Naive B cell (primary cell): ENCODE data around the gene CCBE1. TPM values are rescaled to one million over a fixed set of nuclear protein-coding genes. Genes with fewer than 3 reads are reported as not detected.

Experiments
- ATAC-seq, 2 donors: fragments of 150-1000 bp; cut with Tn5 transposase; 2 replicates each; pipeline ENCODE4 v1.10.0; 2021; ENCODE audit warnings: low read depth in 2 of 2, mild to moderate bottlenecking in 2 of 2, moderate library complexity in 2 of 2
- DNase-seq: peaks from one replicate; pipeline ENCODE4 v3.0.0; 2022
- H3K27ac Mint-ChIP-seq, 6 donors: one replicate each; pipeline ENCODE4 v1.8.0; 2020 to 2022; ENCODE audit warnings: mild to moderate bottlenecking in 6 of 6, mixed read lengths in 6 of 6, moderate library complexity in 5 of 6, inconsistent platforms in 2 of 6
- H3K27me3 Mint-ChIP-seq, 3 donors: one replicate each; pipeline ENCODE4 v1.8.0; 2021 to 2022; ENCODE audit warnings: mixed read lengths in 3 of 3, mild to moderate bottlenecking in 1 of 3
- H3K36me3 Mint-ChIP-seq, 2 donors: one replicate each; pipeline ENCODE4 v1.8.0; 2020 to 2022; ENCODE audit warnings: mixed read lengths in 2 of 2, inconsistent platforms in 1 of 2, mild to moderate bottlenecking in 1 of 2
- H3K4me1 Mint-ChIP-seq, 3 donors: one replicate each; pipeline ENCODE4 v1.8.0; 2020 to 2022; ENCODE audit warnings: mixed read lengths in 3 of 3, inconsistent platforms in 1 of 3, mild to moderate bottlenecking in 1 of 3, moderate library complexity in 1 of 3
- H3K4me3 Mint-ChIP-seq, 8 donors: one replicate each; pipeline ENCODE4 v1.8.0; 2020 to 2022; ENCODE audit warnings: mild to moderate bottlenecking in 8 of 8, mixed read lengths in 8 of 8, moderate library complexity in 8 of 8, inconsistent platforms in 2 of 8
- H3K9me3 Mint-ChIP-seq, 7 donors: one replicate each; pipeline ENCODE4 v1.8.0; 2020 to 2022; ENCODE audit warnings: mixed read lengths in 7 of 7, mild to moderate bottlenecking in 5 of 7, inconsistent platforms in 2 of 7, moderate library complexity in 1 of 7
- polyA plus RNA-seq, 6 donors: library from polyadenylated mRNA; unstranded; fragments of 300-500 nt; fragmentation: Illumina TruSeq; gene quantifications; one replicate each; pipeline ENCODE4 v1.2.3, GENCODE V29; 2021; ENCODE audit warnings: low read depth in 6 of 6

CCBE1 gene
- polyA plus RNA-seq, 6 donors from 2014 or later, result not detected

- H3K9me3 Mint-ChIP-seq, result peaks cover 0 to 2% (median 0%) of the 10 kb centered on the region in 7 donors
- no peaks in the 10 kb centered on the region for H3K36me3 Mint-ChIP-seq
- H3K4me3 Mint-ChIP-seq, result no peak overlapping the region
- no peak overlapping the region for H3K27ac Mint-ChIP-seq
- DNase-seq (no peak), ATAC-seq (no peak)
- peaks cover 0 to 31% (median 7%) of the 10 kb centered on the region in 3 donors for H3K27me3 Mint-ChIP-seq
- no peaks in the 10 kb centered on the region for H3K4me1 Mint-ChIP-seq
Observed at GRCh38 chr18:59706499-59706898, 9.3 kb upstream of the CCBE1 start.

GRCh38 chr18:59705145-59705544 lies 7.9 kb upstream of the CCBE1 start:
- Mint-ChIP-seq H3K4me3 (no peak overlapping the region), H3K27ac (no peak overlapping the region), H3K36me3 (no peaks in the 10 kb centered on the region), H3K9me3 (peaks cover 0 to 2% (median 0%) of the 10 kb centered on the region in 7 donors), H3K4me1 (no peaks in the 10 kb centered on the region), H3K27me3 (peaks cover under 1 to 39% (median 11%) of the 10 kb centered on the region in 3 donors)
- DNase-seq (no peak), ATAC-seq (no peak)

GRCh38 chr18:59704146-59704545 lies 6.9 kb upstream of the CCBE1 start:
- peaks cover 0 to 2% (median 0%) of the 10 kb centered on the region in 7 donors for H3K9me3 Mint-ChIP-seq

GRCh38 chr18:59701272-59701671 lies 4.0 kb upstream of the CCBE1 start:
- Mint-ChIP-seq H3K27me3 (peaks cover 28 to 47% (median 29%) of the 10 kb centered on the region in 3 donors), H3K27ac (no peak overlapping the region), H3K4me3 (no peak overlapping the region), H3K4me1 (peaks cover 8 to 11% (median 8%) of the 10 kb centered on the region in 3 donors), H3K9me3 (peaks cover 0 to 2% (median 0%) of the 10 kb centered on the region in 7 donors), H3K36me3 (peaks cover 0 to 10% of the 10 kb centered on the region in 2 donors)
- ATAC-seq, result no peak
- no peak for DNase-seq

More at GRCh38 chr18:59704146-59704545, 6.9 kb upstream of the CCBE1 start:
- ATAC-seq, result no peak
- no peak overlapping the region for H3K27ac Mint-ChIP-seq
- no peak overlapping the region for H3K4me3 Mint-ChIP-seq
- peaks cover 10 to 39% (median 17%) of the 10 kb centered on the region in 3 donors for H3K27me3 Mint-ChIP-seq
- no peaks in the 10 kb centered on the region for H3K36me3 Mint-ChIP-seq
- no peak for DNase-seq
- no peaks in the 10 kb centered on the region for H3K4me1 Mint-ChIP-seq

GRCh38 chr18:59700535-59700967 lies 3.3 kb upstream of the CCBE1 start:
- Mint-ChIP-seq H3K4me1 (peaks cover 8 to 15% (median 11%) of the 10 kb centered on the region in 3 donors), H3K36me3 (peaks cover 0 to 17% of the 10 kb centered on the region in 2 donors), H3K4me3 (no peak overlapping the region), H3K27ac (no peak overlapping the region), H3K9me3 (no peaks in the 10 kb centered on the region), H3K27me3 (peaks cover 34 to 49% (median 36%) of the 10 kb centered on the region in 3 donors)
- DNase-seq (no peak), ATAC-seq (no peak)

- no peak for DNase-seq
- Mint-ChIP-seq H3K9me3 (no peaks in the 10 kb centered on the region), H3K4me3 (no peak overlapping the region), H3K27me3 (peaks cover 40 to 55% (median 43%) of the 10 kb centered on the region in 3 donors), H3K27ac (no peak overlapping the region), H3K4me1 (peaks cover 8 to 15% (median 11%) of the 10 kb centered on the region in 3 donors), H3K36me3 (peaks cover 0 to 20% of the 10 kb centered on the region in 2 donors)
- no peak for ATAC-seq
Observed at GRCh38 chr18:59699750-59700534, 2.7 kb upstream of the CCBE1 start.

GRCh38 chr18:59699061-59699460 lies 1.8 kb upstream of the CCBE1 start:
- Mint-ChIP-seq H3K4me1 (peaks cover 8 to 15% (median 11%) of the 10 kb centered on the region in 3 donors), H3K27ac (no peak overlapping the region), H3K27me3 (peaks cover 48 to 64% (median 51%) of the 10 kb centered on the region in 3 donors), H3K9me3 (no peaks in the 10 kb centered on the region), H3K4me3 (no peak overlapping the region), H3K36me3 (peaks cover 0 to 20% of the 10 kb centered on the region in 2 donors)
- DNase-seq, result no peak
- no peak for ATAC-seq

- Mint-ChIP-seq H3K27me3 (peaks cover 57 to 75% (median 65%) of the 10 kb centered on the region in 3 donors), H3K4me3 (peak overlapping the region in 1 of 8 donors; percentile 4)
Observed at GRCh38 chr18:59696311-59697235, 650 bp downstream of the CCBE1 start.

GRCh38 chr18:59695551-59695950 lies 1.7 kb downstream of the CCBE1 start:
- H3K9me3 Mint-ChIP-seq, result no peaks in the 10 kb centered on the region
- H3K27ac Mint-ChIP-seq, result no peak overlapping the region
- ATAC-seq, result no peak
- H3K4me1 Mint-ChIP-seq, result peaks cover 8 to 15% (median 11%) of the 10 kb centered on the region in 3 donors
- DNase-seq, result no peak
- H3K27me3 Mint-ChIP-seq, result peaks cover 58 to 76% (median 67%) of the 10 kb centered on the region in 3 donors
- peaks cover 0 to 20% of the 10 kb centered on the region in 2 donors for H3K36me3 Mint-ChIP-seq
- H3K4me3 Mint-ChIP-seq, result no peak overlapping the region

More at GRCh38 chr18:59696311-59697235, 650 bp downstream of the CCBE1 start:
- ATAC-seq (no peak), DNase-seq (no peak)
- no peaks in the 10 kb centered on the region for H3K9me3 Mint-ChIP-seq
- H3K36me3 Mint-ChIP-seq, result peaks cover 0 to 20% of the 10 kb centered on the region in 2 donors
- H3K4me1 Mint-ChIP-seq, result peaks cover 8 to 15% (median 11%) of the 10 kb centered on the region in 3 donors
- H3K27ac Mint-ChIP-seq, result peak overlapping the region in 1 of 6 donors; percentile 65

GRCh38 chr18:59694824-59695223 lies 2.4 kb downstream of the CCBE1 start:
- Mint-ChIP-seq H3K27ac (no peak overlapping the region), H3K9me3 (peaks cover 0 to 3% (median 0%) of the 10 kb centered on the region in 7 donors), H3K27me3 (peaks cover 60 to 77% (median 65%) of the 10 kb centered on the region in 3 donors), H3K36me3 (peaks cover 0 to 20% of the 10 kb centered on the region in 2 donors), H3K4me1 (peaks cover 8 to 15% (median 11%) of the 10 kb centered on the region in 3 donors), H3K4me3 (no peak overlapping the region)
- DNase-seq, result no peak
- ATAC-seq, result no peak

- ATAC-seq (no peak), DNase-seq (no peak)
- no peak overlapping the region for H3K4me3 Mint-ChIP-seq
- no peak overlapping the region for H3K27ac Mint-ChIP-seq
- H3K9me3 Mint-ChIP-seq, result peaks cover 0 to 3% (median 0%) of the 10 kb centered on the region in 7 donors
- peaks cover 0 to 7% (median 6%) of the 10 kb centered on the region in 3 donors for H3K4me1 Mint-ChIP-seq
- H3K27me3 Mint-ChIP-seq, result peaks cover 65 to 82% (median 70%) of the 10 kb centered on the region in 3 donors
- peaks cover 0 to 12% of the 10 kb centered on the region in 2 donors for H3K36me3 Mint-ChIP-seq
Observed at GRCh38 chr18:59691996-59692395, 5.2 kb downstream of the CCBE1 start.

- no peak for ATAC-seq
- Mint-ChIP-seq H3K27me3 (peaks cover 59 to 80% (median 66%) of the 10 kb centered on the region in 3 donors), H3K36me3 (peaks cover 0 to 7% of the 10 kb centered on the region in 2 donors)
Observed at GRCh38 chr18:59690996-59691395, 6.2 kb downstream of the CCBE1 start.

More at GRCh38 chr18:59690996-59691395, 6.2 kb downstream of the CCBE1 start:
- no peak for DNase-seq
- Mint-ChIP-seq H3K4me1 (peaks cover 0 to 1% (median 1%) of the 10 kb centered on the region in 3 donors), H3K9me3 (peaks cover 0 to 3% (median 0%) of the 10 kb centered on the region in 7 donors), H3K27ac (no peak overlapping the region), H3K4me3 (no peak overlapping the region)
